Liver (tissue), 3 donors: ENCODE measurements around the gene BMAL2.

Experiments used
- CTCF ChIP-seq: fragments of 150-350 bp; IDR thresholded peaks from 2 replicates; pipeline ENCODE4 v1.5.1; 2017; ENCODE audit warnings: improper control_type of control experiment, low read depth, low read length; ENCODE audit not compliant: missing input control
- EGR1 ChIP-seq, 2 donors: IDR thresholded peaks; 2 replicates each; pipeline ENCODE4 v1.6.1; 2016 to 2018; ENCODE audit warnings: antibody characterized with exemption in 2 of 2, low read depth in 2 of 2
- FOXA1 ChIP-seq: IDR thresholded peaks from 2 replicates; pipeline ENCODE4 v1.6.1; 2016; ENCODE audit warnings: antibody characterized with exemption
- GABPA ChIP-seq, 2 donors: IDR thresholded peaks in 1 of 2; conservative IDR thresholded peaks in 1 of 2; 2 replicates each; pipeline ENCODE4 v1.6.1; 2016; ENCODE audit warnings: antibody characterized with exemption in 2 of 2, mild to moderate bottlenecking in 1 of 2, moderate library complexity in 1 of 2
- JUND ChIP-seq, 2 donors: IDR thresholded peaks; 2 replicates each; pipeline ENCODE4 v1.6.1; 2016; ENCODE audit warnings: antibody characterized with exemption in 2 of 2
- MAX ChIP-seq: IDR thresholded peaks from 2 replicates; pipeline ENCODE4 v1.6.1; 2016; ENCODE audit warnings: antibody characterized with exemption
- NR2F2 ChIP-seq: IDR thresholded peaks from 2 replicates; pipeline ENCODE4 v1.6.1; 2016; ENCODE audit warnings: antibody characterized with exemption
- RAD21 ChIP-seq, 2 donors: IDR thresholded peaks; 2 replicates each; pipeline ENCODE4 v1.6.1; 2016; ENCODE audit warnings: antibody characterized with exemption in 2 of 2, mild to moderate bottlenecking in 2 of 2
- REST ChIP-seq: IDR thresholded peaks from 2 replicates; pipeline ENCODE4 v1.6.1; 2016; ENCODE audit warnings: antibody characterized with exemption, mild to moderate bottlenecking
- SP1 ChIP-seq: IDR thresholded peaks from 2 replicates; pipeline ENCODE4 v1.6.1; 2018; ENCODE audit warnings: antibody characterized with exemption, mild to moderate bottlenecking
- TAF1 ChIP-seq: conservative IDR thresholded peaks from 2 replicates; pipeline ENCODE4 v1.6.1; 2016; ENCODE audit warnings: antibody characterized with exemption, mild to moderate bottlenecking
- YY1 ChIP-seq: IDR thresholded peaks from 2 replicates; pipeline ENCODE4 v1.6.1; 2016; ENCODE audit warnings: antibody characterized with exemption, mild to moderate bottlenecking
- ZBTB33 ChIP-seq: IDR thresholded peaks from 2 replicates; pipeline ENCODE4 v1.6.1; 2016; ENCODE audit warnings: antibody characterized with exemption
- donor health status: healthy.
- donor health status: healthy.

- TF ChIP-seq CTCF (no peak), TAF1 (no peak), JUND (IDR thresholded peaks at IDR 0.05) (no peak), SP1 (no peak), RAD21 (IDR thresholded peaks at IDR 0.05) (no peak), REST (no peak), MAX (no peak), ZBTB33 (no peak), NR2F2 (no peak), EGR1 (IDR thresholded peaks at IDR 0.05; ENCODE audit: low read depth in 2 of 2) (no peak), GABPA (IDR thresholded peaks at IDR 0.05 in 1 of 2, conservative IDR thresholded peaks at IDR 0.05 in 1 of 2) (no peak), YY1 (no peak), FOXA1 (no peak)
Observed at GRCh38 chr12:27304856-27305255, 27.8 kb upstream of the BMAL2 start.
